Endodermal cell (in vitro differentiated cells): Measurements from ENCODE around the gene CFAP61. TPM values are rescaled to one million over a fixed set of nuclear protein-coding genes. Genes with fewer than 3 reads are reported as not detected.
"Not testable (repeated sequence)": the region's sequence is repeated elsewhere in the genome, so short reads cannot be mapped to it uniquely, and the experiment has no call there.

Experiments
- DNase-seq: peaks from one replicate; pipeline ENCODE4 v3.0.0-alpha.2; 2017
- H3K27ac ChIP-seq: 2 replicates; pipeline ENCODE4 v1.5.1; 2013; ENCODE audit warnings: mild to moderate bottlenecking, low read depth, low read length, moderate library complexity
- H3K27me3 ChIP-seq: 2 replicates; pipeline ENCODE4 v1.6.1; 2013; ENCODE audit warnings: mild to moderate bottlenecking, low read length, moderate library complexity; ENCODE audit not compliant: insufficient read depth, control insufficient read depth, poor library complexity, severe bottlenecking
- H3K36me3 ChIP-seq: 2 replicates; pipeline ENCODE4 v1.7.0; 2013; ENCODE audit warnings: mild to moderate bottlenecking, low read length, moderate library complexity; ENCODE audit not compliant: control insufficient read depth, insufficient read depth
- H3K4me1 ChIP-seq: one replicate; pipeline ENCODE4 v1.7.0; 2013; ENCODE audit warnings: low read length; ENCODE audit not compliant: control insufficient read depth, insufficient read depth
- H3K4me3 ChIP-seq: 2 replicates; pipeline ENCODE4 v1.5.1; 2013; ENCODE audit warnings: mild to moderate bottlenecking, low read length, moderate library complexity
- H3K9ac ChIP-seq: 2 replicates; pipeline ENCODE4 v1.6.1; 2013; ENCODE audit warnings: mild to moderate bottlenecking, low read length, moderate library complexity; ENCODE audit not compliant: poor library complexity, severe bottlenecking; ENCODE audit errors: extremely low read depth
- H3K9me3 ChIP-seq: 2 replicates; pipeline ENCODE4 v1.6.1; 2013; ENCODE audit warnings: mild to moderate bottlenecking, low read length, moderate library complexity; ENCODE audit not compliant: control insufficient read depth
- H3K27ac Mint-ChIP-seq: 2 replicates; pipeline ENCODE4 v1.8.0; 2020; ENCODE audit warnings: mixed read lengths
- H3K27me3 Mint-ChIP-seq: 2 replicates; pipeline ENCODE4 v1.8.0; 2021; ENCODE audit warnings: mild to moderate bottlenecking, mixed read lengths; ENCODE audit not compliant: insufficient read depth
- H3K36me3 Mint-ChIP-seq: 2 replicates; pipeline ENCODE4 v1.8.0; 2020; ENCODE audit warnings: low read depth, mixed read lengths
- H3K4me1 Mint-ChIP-seq: 2 replicates; pipeline ENCODE4 v1.8.0; 2020; ENCODE audit warnings: mixed read lengths
- H3K4me3 Mint-ChIP-seq: 2 replicates; pipeline ENCODE4 v1.8.0; 2020; ENCODE audit warnings: mild to moderate bottlenecking, moderate library complexity, mixed read lengths
- H3K9me3 Mint-ChIP-seq: 2 replicates; pipeline ENCODE4 v1.8.0; 2020; ENCODE audit warnings: mild to moderate bottlenecking, mixed read lengths
- WGBS, 2 experiments: methylation state at CpG; one replicate each; pipeline versions ENCODE4 v1.1.5 to v1.1.7; 2013; ENCODE audit warnings: missing lambda C conversion rate in 2 of 2, mixed read lengths in 1 of 2; ENCODE audit not compliant: insufficient coverage in 1 of 2, insufficient read length in 1 of 2; 5-methylcytosine and 5-hydroxymethylcytosine counted together
- total RNA-seq, 2 donors: library from RNA; stranded (reverse); fragmentation: NEBNext Ultra II Directional in 1 of 2; extraction: Animal tissue kit (Norgen Biotek cat#: 25700) in 1 of 2; gene quantifications; 2 replicates in 1 of 2; 3 replicates in 1 of 2; pipeline ENCODE4 v1.2.1, GENCODE V29; 2021
- TF ChIP-seq, protein P1 (sequence below): fragments of 200-600 bp; sonication (generic); conservative IDR thresholded peaks from 2 replicates; pipeline ENCODE4 v1.5.0; 2021; ENCODE audit warnings: antibody characterized with exemption, mild to moderate bottlenecking

Gene CFAP61
- total RNA-seq, 2 donors from 2014 or later = 0.64 to 0.73 TPM

DNA sequence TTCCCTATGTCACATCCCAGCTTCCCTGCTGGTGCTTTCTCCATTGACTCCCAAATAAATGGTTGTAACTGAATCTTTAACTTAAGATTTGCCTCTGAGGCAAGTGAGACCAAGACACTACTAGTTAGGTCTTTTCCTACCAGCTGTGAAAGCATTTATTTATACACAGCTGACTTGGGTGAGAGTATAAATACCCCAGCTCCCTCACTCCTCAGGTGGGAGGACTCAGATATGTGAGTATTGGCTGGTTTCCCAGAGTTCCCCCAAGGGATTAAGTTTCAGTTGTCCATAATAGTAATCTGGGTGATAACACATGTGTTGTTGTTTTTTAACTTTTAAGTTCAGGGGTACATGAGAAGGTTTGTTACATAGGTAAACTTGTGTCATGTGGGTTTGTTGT, 49.8 kb downstream of the CFAP61 start:
- peak overlapping the region; percentile 34 for H3K4me3 ChIP-seq
- no peak overlapping the region for H3K9ac ChIP-seq
- no peaks in the 10 kb centered on the region for H3K36me3 ChIP-seq
- H3K4me1 ChIP-seq = peaks cover 8% of the 10 kb centered on the region
- H3K4me3 Mint-ChIP-seq = no peak overlapping the region
- H3K27me3 Mint-ChIP-seq = no peaks in the 10 kb centered on the region
- DNase-seq = no peak
- peaks cover 19% of the 10 kb centered on the region for H3K4me1 Mint-ChIP-seq
- H3K27ac ChIP-seq = no peak overlapping the region
- TF ChIP-seq, protein P1, sequence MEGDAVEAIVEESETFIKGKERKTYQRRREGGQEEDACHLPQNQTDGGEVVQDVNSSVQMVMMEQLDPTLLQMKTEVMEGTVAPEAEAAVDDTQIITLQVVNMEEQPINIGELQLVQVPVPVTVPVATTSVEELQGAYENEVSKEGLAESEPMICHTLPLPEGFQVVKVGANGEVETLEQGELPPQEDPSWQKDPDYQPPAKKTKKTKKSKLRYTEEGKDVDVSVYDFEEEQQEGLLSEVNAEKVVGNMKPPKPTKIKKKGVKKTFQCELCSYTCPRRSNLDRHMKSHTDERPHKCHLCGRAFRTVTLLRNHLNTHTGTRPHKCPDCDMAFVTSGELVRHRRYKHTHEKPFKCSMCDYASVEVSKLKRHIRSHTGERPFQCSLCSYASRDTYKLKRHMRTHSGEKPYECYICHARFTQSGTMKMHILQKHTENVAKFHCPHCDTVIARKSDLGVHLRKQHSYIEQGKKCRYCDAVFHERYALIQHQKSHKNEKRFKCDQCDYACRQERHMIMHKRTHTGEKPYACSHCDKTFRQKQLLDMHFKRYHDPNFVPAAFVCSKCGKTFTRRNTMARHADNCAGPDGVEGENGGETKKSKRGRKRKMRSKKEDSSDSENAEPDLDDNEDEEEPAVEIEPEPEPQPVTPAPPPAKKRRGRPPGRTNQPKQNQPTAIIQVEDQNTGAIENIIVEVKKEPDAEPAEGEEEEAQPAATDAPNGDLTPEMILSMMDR = no peak
- H3K36me3 Mint-ChIP-seq = no peaks in the 10 kb centered on the region
- no peaks in the 10 kb centered on the region for H3K9me3 ChIP-seq
- H3K9me3 Mint-ChIP-seq = peaks cover 2% of the 10 kb centered on the region
- no peaks in the 10 kb centered on the region for H3K27me3 ChIP-seq
- no peak overlapping the region for H3K27ac Mint-ChIP-seq

DNA sequence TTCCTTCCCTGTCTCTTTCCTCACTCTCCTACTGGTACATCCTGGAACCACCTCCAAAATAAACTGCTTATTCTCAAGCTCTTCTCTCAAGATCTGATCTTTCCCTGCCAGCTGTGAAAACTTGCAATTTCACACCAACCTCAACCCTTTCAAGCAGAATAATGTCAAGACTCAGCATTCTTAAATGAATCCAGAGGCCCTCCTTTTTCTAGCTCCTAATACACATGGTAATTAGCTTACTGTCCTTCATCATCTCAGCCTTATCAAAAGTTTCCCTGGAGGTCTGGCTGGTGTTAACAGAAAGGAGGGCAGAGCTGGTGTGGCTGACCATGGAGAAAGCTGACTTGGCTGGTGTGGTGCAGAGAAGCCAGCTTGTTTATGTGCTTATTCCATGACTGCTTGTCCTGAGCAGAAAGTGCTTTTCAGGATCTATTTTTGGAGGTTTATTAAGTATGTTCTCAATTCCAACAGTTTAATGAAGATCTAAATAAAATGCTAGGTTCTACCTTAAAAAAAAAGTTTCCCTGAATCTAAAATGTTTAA, 50.5 kb downstream of the CFAP61 start:
- no peak overlapping the region for H3K9ac ChIP-seq
- no peak overlapping the region for H3K27ac ChIP-seq
- H3K4me3 Mint-ChIP-seq = no peak overlapping the region
- no peaks in the 10 kb centered on the region for H3K36me3 ChIP-seq
- H3K4me1 ChIP-seq = peaks cover 8% of the 10 kb centered on the region
- no peak for DNase-seq
- H3K27me3 Mint-ChIP-seq = no peaks in the 10 kb centered on the region
- no peaks in the 10 kb centered on the region for H3K9me3 ChIP-seq
- H3K4me1 Mint-ChIP-seq = peaks cover 19% of the 10 kb centered on the region
- H3K36me3 Mint-ChIP-seq = no peaks in the 10 kb centered on the region
- no peak overlapping the region for H3K4me3 ChIP-seq
- H3K9me3 Mint-ChIP-seq = peaks cover 2% of the 10 kb centered on the region
- no peak overlapping the region for H3K27ac Mint-ChIP-seq
- TF ChIP-seq, protein P1 = peak; percentile 49
- H3K27me3 ChIP-seq = no peaks in the 10 kb centered on the region

DNA sequence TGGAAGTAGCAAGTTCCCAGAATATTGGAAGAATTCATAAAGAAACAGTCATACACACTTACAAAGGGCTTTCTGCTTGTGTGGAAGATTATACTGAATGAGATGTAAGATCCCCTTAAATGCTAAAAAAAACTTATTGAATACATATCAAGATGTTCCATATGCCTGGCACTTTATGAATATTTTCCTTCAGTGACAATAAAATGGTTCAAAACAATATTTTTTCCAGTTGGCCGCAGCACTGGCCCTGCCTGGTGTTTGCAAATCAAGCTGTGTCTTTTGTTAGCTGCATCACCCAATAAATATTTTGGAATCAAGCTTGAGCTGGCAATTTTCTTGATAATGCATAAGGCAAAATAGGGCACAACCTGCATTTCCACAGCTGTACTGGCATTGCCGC, 51.2 kb downstream of the CFAP61 start:
- Mint-ChIP-seq H3K27ac (no peak overlapping the region), H3K4me1 (peaks cover 19% of the 10 kb centered on the region), H3K4me3 (no peak overlapping the region), H3K27me3 (no peaks in the 10 kb centered on the region), H3K9me3 (peaks cover 2% of the 10 kb centered on the region), H3K36me3 (no peaks in the 10 kb centered on the region)
- TF ChIP-seq, protein P1 = no peak
- H3K9ac ChIP-seq = no peak overlapping the region
- H3K36me3 ChIP-seq = no peaks in the 10 kb centered on the region
- H3K27ac ChIP-seq = no peak overlapping the region
- H3K27me3 ChIP-seq = no peaks in the 10 kb centered on the region
- H3K4me3 ChIP-seq = no peak overlapping the region
- DNase-seq = no peak
- H3K4me1 ChIP-seq = peaks cover 8% of the 10 kb centered on the region
- 91 to 92% methylated on average over 2 of the region's 2 CpGs for WGBS, 2 experiments
- H3K9me3 ChIP-seq = no peaks in the 10 kb centered on the region

DNA sequence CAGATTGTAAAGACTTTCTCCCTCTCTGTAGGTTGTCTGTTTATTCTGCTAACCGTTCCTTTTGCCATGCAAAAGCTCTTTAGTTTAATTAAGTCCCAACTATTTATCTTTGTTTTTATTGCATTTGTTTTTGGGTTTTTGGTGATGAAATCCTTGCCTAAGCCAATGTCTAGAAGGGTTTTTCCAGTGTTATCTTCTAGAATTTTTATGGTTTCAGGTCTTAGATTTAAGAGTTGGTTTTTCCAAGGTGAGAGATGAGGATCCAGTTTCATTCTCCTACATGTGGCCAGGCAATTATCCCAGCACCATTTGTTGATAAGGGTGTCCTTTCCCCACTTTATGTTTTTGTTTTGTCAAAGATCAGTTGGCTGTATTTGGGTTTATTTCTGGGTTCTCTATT, 70.9 kb downstream of the CFAP61 start:
- H3K9me3 ChIP-seq = peaks cover 40% of the 10 kb centered on the region
- WGBS, 2 experiments = 80% methylated on average over 1 of the region's 1 CpG; no CpG with 5 or more reads in 1 of the 2 experiments

More for the DNA sequence above, 70.9 kb downstream of the CFAP61 start:
- Mint-ChIP-seq H3K9me3 (peaks cover 77% of the 10 kb centered on the region), H3K27me3 (peaks cover 21% of the 10 kb centered on the region)
- H3K27me3 ChIP-seq, H3K27ac ChIP-seq, DNase-seq, H3K9ac ChIP-seq, H3K36me3 Mint-ChIP-seq, H3K4me1 Mint-ChIP-seq, H3K27ac Mint-ChIP-seq, H3K36me3 ChIP-seq, H3K4me3 ChIP-seq, H3K4me3 Mint-ChIP-seq, H3K4me1 ChIP-seq: not testable (repeated sequence)
